IPS-18a (cell line): ENCODE results near the gene ALPG.
"Not testable (repeated sequence)": the region's sequence is repeated elsewhere in the genome, so short reads cannot be mapped to it uniquely, and the experiment has no call there.

Experiments
- H3K27ac ChIP-seq: one replicate; pipeline ENCODE4 v1.5.1; 2013; ENCODE audit warnings: low read length
- H3K27me3 ChIP-seq: one replicate; pipeline ENCODE4 v1.6.1; 2013; ENCODE audit warnings: mild to moderate bottlenecking, low read length; ENCODE audit not compliant: control insufficient read depth, insufficient read depth
- H3K36me3 ChIP-seq: one replicate; pipeline ENCODE4 v1.6.1; 2013; ENCODE audit warnings: low read depth, low read length; ENCODE audit not compliant: control insufficient read depth
- H3K4me1 ChIP-seq: one replicate; pipeline ENCODE4 v1.6.1; 2013; ENCODE audit warnings: low read depth, low read length; ENCODE audit not compliant: control insufficient read depth
- H3K4me3 ChIP-seq: one replicate; pipeline ENCODE4 v1.5.1; 2013; ENCODE audit warnings: low read length
- H3K9ac ChIP-seq: one replicate; pipeline ENCODE4 v1.6.1; 2013; ENCODE audit warnings: mild to moderate bottlenecking, low read length, moderate library complexity
- H3K9me3 ChIP-seq: one replicate; pipeline ENCODE4 v1.6.1; 2013; ENCODE audit warnings: low read depth, low read length; ENCODE audit not compliant: control insufficient read depth

The ALPG gene

DNA sequence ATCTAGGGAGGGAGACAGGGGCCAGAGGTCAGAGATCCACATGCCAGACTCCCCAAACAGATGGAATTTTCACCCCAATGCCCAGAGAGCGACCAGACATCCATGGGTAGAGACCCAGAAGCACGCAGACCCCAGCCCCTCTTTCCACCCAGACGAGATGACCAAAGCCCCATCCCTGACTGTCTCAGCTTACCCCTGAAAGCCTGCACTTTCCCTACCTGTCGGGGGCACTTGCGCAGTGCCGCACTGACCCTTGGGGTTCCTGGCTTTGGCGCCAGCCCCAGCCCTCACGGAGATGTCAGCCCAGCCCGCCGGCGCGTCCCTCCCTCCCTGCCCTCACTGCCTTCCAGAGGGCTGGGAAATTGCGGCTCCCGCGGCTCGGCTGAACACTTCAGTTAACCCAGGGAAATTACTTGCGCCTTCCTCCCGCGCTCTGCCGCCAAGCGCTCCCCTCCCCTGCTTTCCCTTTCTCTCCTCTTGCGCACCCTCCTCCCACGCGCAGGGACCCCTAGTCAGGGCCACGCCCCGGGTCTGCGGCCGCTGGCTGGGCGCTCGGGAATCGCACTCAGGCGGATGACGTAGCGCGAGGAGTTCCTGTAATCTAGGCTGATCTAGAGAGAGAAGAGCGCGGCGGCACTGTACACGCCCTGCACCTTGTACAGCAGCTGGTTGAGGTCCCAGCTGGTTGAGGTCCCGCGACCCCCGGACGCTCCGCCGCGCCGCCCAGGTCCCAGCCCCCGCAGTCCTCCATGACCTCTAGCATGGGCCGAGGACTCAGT, 12.0 kb downstream of the ALPG start:
- Histone ChIP-seq H3K27ac (no peak overlapping the region), H3K4me1 (peaks cover 14% of the 10 kb centered on the region), H3K36me3 (peaks cover 24% of the 10 kb centered on the region), H3K9me3 (peaks cover 13% of the 10 kb centered on the region), H3K27me3 (peaks cover 58% of the 10 kb centered on the region), H3K4me3 (peak overlapping the region; percentile 79), H3K9ac (peak overlapping the region; percentile 58)

DNA sequence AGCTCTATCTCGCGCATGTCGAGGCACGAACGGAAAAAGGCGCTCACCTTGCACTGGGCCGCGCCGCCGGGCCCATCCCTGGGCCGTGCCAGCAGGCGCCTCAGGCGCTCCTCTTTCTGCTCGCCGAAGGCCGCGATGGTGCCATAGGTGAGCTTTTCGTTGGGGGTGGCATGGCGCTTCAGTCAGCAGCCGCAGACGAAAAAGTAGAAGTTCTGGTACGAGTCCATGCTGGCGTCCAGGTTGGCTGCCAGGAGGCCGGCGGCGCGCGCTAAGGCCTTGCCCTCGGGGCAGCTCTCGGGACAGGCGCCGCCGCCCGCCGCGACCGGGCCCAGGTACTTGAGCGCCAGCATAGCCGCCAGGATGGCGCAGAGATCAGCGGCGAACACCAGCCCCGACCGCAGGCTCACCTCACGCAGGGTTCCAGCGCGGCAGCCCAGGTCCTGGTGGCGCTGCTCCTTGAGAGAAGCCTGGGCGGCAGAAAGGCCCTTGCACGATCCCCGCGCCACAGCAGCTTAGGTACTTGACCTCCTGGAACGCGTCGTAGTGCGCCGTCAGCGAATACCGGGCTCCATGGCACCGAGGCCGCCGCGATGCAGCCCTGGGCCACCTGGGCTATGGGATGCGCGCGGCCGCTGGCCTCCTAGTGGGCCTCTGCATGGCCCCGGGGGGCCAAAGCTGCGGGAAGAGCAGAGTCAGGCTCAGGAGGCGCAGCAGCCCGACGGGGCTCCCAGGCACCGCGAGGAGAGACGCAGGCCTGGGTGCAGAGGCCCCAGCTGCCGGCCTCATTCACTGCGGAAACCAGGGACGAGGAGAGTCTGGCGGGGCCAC, 12.8 kb downstream of the ALPG start:
- H3K27me3 ChIP-seq = peaks cover 58% of the 10 kb centered on the region
- peaks cover 13% of the 10 kb centered on the region for H3K9me3 ChIP-seq
- H3K9ac ChIP-seq = peak overlapping the region; percentile 58
- peak overlapping the region; percentile 79 for H3K4me3 ChIP-seq
- H3K4me1 ChIP-seq = peaks cover 22% of the 10 kb centered on the region
- H3K27ac ChIP-seq = no peak overlapping the region
- H3K36me3 ChIP-seq = peaks cover 24% of the 10 kb centered on the region

GRCh38 chr2:232420073-232420454, 13.4 kb downstream of the ALPG start:
- no peak overlapping the region for H3K27ac ChIP-seq
- H3K27me3 ChIP-seq = peaks cover 58% of the 10 kb centered on the region
- H3K9ac ChIP-seq = peak overlapping the region; percentile 58
- H3K4me1 ChIP-seq = peaks cover 27% of the 10 kb centered on the region
- peaks cover 13% of the 10 kb centered on the region for H3K9me3 ChIP-seq
- peaks cover 24% of the 10 kb centered on the region for H3K36me3 ChIP-seq
- peak overlapping the region; percentile 79 for H3K4me3 ChIP-seq

- Histone ChIP-seq H3K27ac (no peak overlapping the region), H3K27me3 (peaks cover 58% of the 10 kb centered on the region), H3K9ac (peak overlapping the region; percentile 58), H3K4me1 (peaks cover 33% of the 10 kb centered on the region), H3K36me3 (peaks cover 20% of the 10 kb centered on the region), H3K4me3 (peak overlapping the region; percentile 79), H3K9me3 (peaks cover 13% of the 10 kb centered on the region)
Measured at GRCh38 chr2:232420463-232421188, 14.0 kb downstream of the ALPG start.

DNA sequence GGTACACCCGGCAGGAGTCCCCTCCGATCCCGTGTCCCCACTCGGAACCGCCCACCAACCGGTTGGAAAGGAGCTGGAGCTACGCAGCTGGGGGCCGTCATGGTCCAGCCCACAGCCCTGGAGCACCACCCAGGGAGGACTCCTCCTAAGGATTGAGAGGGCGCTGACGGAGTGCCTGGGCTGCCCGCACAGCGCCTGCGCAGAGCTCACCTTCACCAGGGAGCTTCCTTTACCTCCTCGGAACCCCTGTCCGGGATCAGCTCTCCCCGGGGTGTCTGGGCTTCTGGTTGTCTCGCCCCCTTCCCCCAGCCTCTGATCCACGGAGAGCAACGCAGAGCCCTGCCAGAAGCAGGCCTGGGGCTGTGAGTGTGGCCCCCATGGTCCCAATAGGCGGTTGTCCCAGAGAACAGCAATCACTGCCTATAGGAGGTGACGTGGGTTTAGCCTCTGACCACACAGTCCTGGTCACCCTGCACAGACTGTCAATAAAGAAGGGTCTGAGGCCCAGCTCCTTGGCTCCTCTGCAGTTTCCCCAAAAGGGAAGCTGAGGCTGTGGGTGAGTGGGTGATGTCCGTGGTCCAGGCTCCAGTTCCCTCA, 14.6 kb downstream of the ALPG start:
- Histone ChIP-seq H3K9me3 (peaks cover 13% of the 10 kb centered on the region), H3K9ac (no peak overlapping the region), H3K27me3 (peaks cover 58% of the 10 kb centered on the region), H3K4me3 (peak overlapping the region; percentile 79), H3K27ac (no peak overlapping the region), H3K4me1 (peaks cover 40% of the 10 kb centered on the region), H3K36me3 (peaks cover 13% of the 10 kb centered on the region)

DNA sequence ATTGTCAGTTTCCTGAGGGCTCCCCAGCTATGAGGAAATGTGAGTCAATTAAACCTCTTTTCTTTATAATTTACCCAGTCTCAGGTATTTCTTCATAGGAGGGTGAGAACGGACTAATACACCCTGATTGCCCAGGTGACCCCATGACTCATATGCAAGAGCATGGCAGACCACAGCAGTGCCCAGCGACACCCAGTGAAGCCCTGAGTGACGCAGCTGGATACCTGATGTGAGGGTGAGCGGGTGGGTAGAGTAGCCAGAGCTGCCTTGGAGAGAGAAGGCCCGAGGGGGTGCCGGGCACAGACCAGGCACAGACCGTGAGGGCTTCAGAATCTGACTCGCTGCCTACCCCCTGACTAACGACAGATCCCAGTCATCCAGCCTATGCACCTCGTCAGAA, 15.4 kb downstream of the ALPG start:
- peaks cover 5% of the 10 kb centered on the region for H3K36me3 ChIP-seq
- peaks cover 57% of the 10 kb centered on the region for H3K27me3 ChIP-seq
- no peak overlapping the region for H3K4me3 ChIP-seq
- H3K9me3 ChIP-seq = peaks cover 13% of the 10 kb centered on the region
- peak overlapping the region; percentile 43 for H3K9ac ChIP-seq
- H3K27ac ChIP-seq = peak overlapping the region; percentile 85
- peaks cover 40% of the 10 kb centered on the region for H3K4me1 ChIP-seq

DNA sequence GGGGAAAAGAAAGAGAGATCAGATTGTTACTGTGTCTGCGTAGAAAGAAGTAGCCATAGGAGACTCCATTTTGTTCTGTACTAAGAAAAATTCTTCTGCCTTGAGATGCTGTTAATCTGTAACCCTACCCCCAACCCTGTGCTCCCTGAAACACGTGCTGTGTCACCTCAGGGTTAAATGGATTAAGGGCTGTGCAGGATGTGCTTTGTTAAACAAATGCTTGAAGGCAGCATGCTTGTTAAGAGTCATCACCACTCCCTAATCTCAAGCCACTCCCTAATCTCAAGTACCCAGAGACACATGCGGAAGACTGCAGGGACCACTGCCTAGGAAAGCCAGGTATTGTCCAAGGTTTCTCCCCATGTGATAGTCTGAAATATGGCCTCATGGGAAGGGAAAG, 16.4 kb downstream of the ALPG start:
- Histone ChIP-seq H3K4me3 (peak overlapping the region; percentile 47), H3K9ac (peak overlapping the region; percentile 43), H3K27ac (peak overlapping the region; percentile 85), H3K4me1 (peaks cover 40% of the 10 kb centered on the region), H3K9me3 (peaks cover 13% of the 10 kb centered on the region), H3K27me3 (peaks cover 48% of the 10 kb centered on the region)
- H3K36me3 ChIP-seq = not testable (repeated sequence)

DNA sequence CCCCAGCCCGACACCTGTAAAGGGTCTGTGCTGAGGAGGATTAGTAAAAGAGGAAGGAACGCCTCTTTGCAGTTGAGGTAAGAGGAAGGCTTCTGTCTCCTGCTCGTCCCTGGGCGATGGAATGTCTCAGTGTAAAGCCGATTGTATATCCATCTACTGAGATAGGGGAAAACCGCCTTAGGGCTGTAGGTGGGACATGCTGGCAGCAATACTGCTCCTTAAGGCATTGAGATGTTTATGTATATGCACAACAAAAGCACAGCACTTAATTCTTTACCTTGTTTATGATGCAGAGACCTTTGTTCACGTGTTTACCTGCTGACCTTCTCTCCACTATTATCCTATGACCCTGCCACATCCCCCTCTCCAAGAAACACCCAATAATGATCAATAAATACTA, 16.8 kb downstream of the ALPG start:
- peaks cover 13% of the 10 kb centered on the region for H3K9me3 ChIP-seq
- peaks cover 44% of the 10 kb centered on the region for H3K27me3 ChIP-seq
- H3K36me3 ChIP-seq = not testable (repeated sequence)
- peaks cover 40% of the 10 kb centered on the region for H3K4me1 ChIP-seq
- H3K4me3 ChIP-seq = peak overlapping the region; percentile 43
- H3K27ac ChIP-seq = peak overlapping the region; percentile 73
- peak overlapping the region; percentile 41 for H3K9ac ChIP-seq

- H3K36me3 ChIP-seq = no peaks in the 10 kb centered on the region
- H3K4me1 ChIP-seq = no peaks in the 10 kb centered on the region
- H3K4me3 ChIP-seq = no peak overlapping the region
- H3K9me3 ChIP-seq = no peaks in the 10 kb centered on the region
- H3K9ac ChIP-seq = no peak overlapping the region
- no peaks in the 10 kb centered on the region for H3K27me3 ChIP-seq
- no peak overlapping the region for H3K27ac ChIP-seq
Measured at GRCh38 chr2:232431705-232432590, 25.3 kb downstream of the ALPG start.

- Histone ChIP-seq H3K9ac (no peak overlapping the region), H3K27me3 (no peaks in the 10 kb centered on the region), H3K27ac (no peak overlapping the region), H3K4me1 (no peaks in the 10 kb centered on the region), H3K9me3 (no peaks in the 10 kb centered on the region), H3K4me3 (no peak overlapping the region), H3K36me3 (no peaks in the 10 kb centered on the region)
Measured at GRCh38 chr2:232432598-232433184, 26.0 kb downstream of the ALPG start.
